Stimulated activated CD4-positive, alpha-beta T cell treated with anti-CD3 and anti-CD28 coated beads, Interleukin-15, amount 100 ng/mL, for 1 hour (primary cell): ENCODE results near the gene EFCC1.
"Not testable (repeated sequence)": the region's sequence is repeated elsewhere in the genome, so short reads cannot be mapped to it uniquely, and the experiment has no call there.

ENCODE experiments used
- DNase-seq, 2 donors: peaks; one replicate each; pipeline ENCODE4 v3.0.0-alpha.2; 2020; ENCODE audit warnings: low read depth in 1 of 2, low spot score in 1 of 2

The EFCC1 gene

GRCh38 chr3:129051871-129052340 is 50.8 kb downstream of the EFCC1 start:
- no peak for DNase-seq

- DNase-seq, result no peak
These were observed 51.6 kb downstream of the EFCC1 start for GRCh38 chr3:129052675-129053074.

GRCh38 chr3:129054605-129055104 is 53.6 kb downstream of the EFCC1 start:
- DNase-seq, result no peak

- DNase-seq, result no peak
These were observed 55.5 kb downstream of the EFCC1 start for GRCh38 chr3:129056451-129057173.

GRCh38 chr3:129057249-129057648 is 56.1 kb downstream of the EFCC1 start:
- no peak for DNase-seq

- no peak for DNase-seq
These were observed 57.5 kb downstream of the EFCC1 start for GRCh38 chr3:129058441-129059200.

- DNase-seq, result no peak
These were observed 58.3 kb downstream of the EFCC1 start for GRCh38 chr3:129059311-129059958.

GRCh38 chr3:129060276-129061022 is 59.3 kb downstream of the EFCC1 start, which contains the start of gene GP9:
Gene GP9 (plus strand): TSS chr3:129060779. CDS start chr3:129061740, 961 bp downstream.
- no peak for DNase-seq

GRCh38 chr3:129061023-129061887 is 60.2 kb downstream of the EFCC1 start:
- no peak for DNase-seq

- no peak for DNase-seq
These were observed 61.1 kb downstream of the EFCC1 start for GRCh38 chr3:129061888-129062834.

GRCh38 chr3:129063091-129063640 is 62.1 kb downstream of the EFCC1 start:
- DNase-seq, result no peak

GRCh38 chr3:129063841-129064482 is 62.9 kb downstream of the EFCC1 start:
- no peak for DNase-seq

- DNase-seq, result no peak
These were observed 64.1 kb downstream of the EFCC1 start for GRCh38 chr3:129065016-129065719.

GRCh38 chr3:129065720-129066073 is 64.6 kb downstream of the EFCC1 start:
- no peak for DNase-seq

GRCh38 chr3:129067719-129068118 is 66.6 kb downstream of the EFCC1 start:
- not testable (repeated sequence) for DNase-seq

GRCh38 chr3:129068291-129068886 is 67.3 kb downstream of the EFCC1 start:
- DNase-seq, result no peak
